Measurements from ENCODE around the gene ATF7IP2. TPM values are rescaled to one million over a fixed set of nuclear protein-coding genes. Genes with fewer than 3 reads are reported as not detected.
"Not testable (repeated sequence)": the region's sequence is repeated elsewhere in the genome, so short reads cannot be mapped to it uniquely, and the experiment has no call there.

ATF7IP2 gene
- total and polyA plus RNA-seq, 8 donors: 8.5 to 14.3 (median 12.8) TPM

DNA sequence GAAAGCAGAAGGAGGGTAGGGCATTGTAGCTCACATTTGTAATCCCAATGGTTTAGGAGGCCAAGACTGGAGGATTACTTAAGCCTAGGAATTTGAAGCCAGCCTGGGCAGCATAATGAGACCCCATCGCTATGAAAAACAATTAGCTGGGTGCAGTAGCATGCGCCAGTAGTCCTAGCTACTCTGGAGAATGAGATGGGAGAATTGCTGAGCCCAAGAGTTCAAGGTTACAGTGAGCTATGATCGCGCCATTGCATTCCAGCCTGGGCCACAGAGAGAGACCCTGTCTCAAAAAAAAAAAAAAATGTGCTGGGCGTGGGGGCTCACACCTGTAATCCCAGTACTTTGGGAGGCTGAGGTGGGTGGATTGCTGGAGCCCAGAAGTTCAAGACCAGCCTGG lies 5.0 kb downstream of the ATF7IP2 start:
- ATAC-seq (no peak), DNase-seq (no peak)
- H3K4me3 ChIP-seq: no peak overlapping the region
- no peak overlapping the region for H3K27ac ChIP-seq
- no peak for TF ChIP-seq CTCF (IDR thresholded peaks at IDR 0.05)
- H3K9me3 ChIP-seq: no peaks in the 10 kb centered on the region
- intact Hi-C loops (cut with DNase I): no loop called here
- no peaks in the 10 kb centered on the region for H3K27me3 ChIP-seq
- peaks cover 4 to 9% of the 10 kb centered on the region in 2 donors for H3K4me1 ChIP-seq
- no peaks in the 10 kb centered on the region for H3K36me3 ChIP-seq

- no peak for ATAC-seq
- Histone ChIP-seq H3K36me3 (no peaks in the 10 kb centered on the region), H3K27ac (no peak overlapping the region), H3K4me3 (no peak overlapping the region), H3K4me1 (peaks cover 4 to 9% of the 10 kb centered on the region in 2 donors), H3K27me3 (no peaks in the 10 kb centered on the region), H3K9me3 (peaks cover 0 to under 1% of the 10 kb centered on the region in 2 donors)
- no peak for TF ChIP-seq CTCF (IDR thresholded peaks at IDR 0.05)
- intact Hi-C loops (cut with DNase I): no loop called here
- no peak for DNase-seq
Measured at GRCh38 chr16:10391339-10391738, 5.5 kb downstream of the ATF7IP2 start.

GRCh38 chr16:10402975-10403374 lies 17.1 kb downstream of the ATF7IP2 start:
- Histone ChIP-seq H3K36me3 (peaks cover 0 to 13% of the 10 kb centered on the region in 2 donors), H3K27me3 (no peaks in the 10 kb centered on the region), H3K4me1 (no peaks in the 10 kb centered on the region), H3K27ac (no peak overlapping the region), H3K9me3 (peaks cover 0 to 50% of the 10 kb centered on the region in 2 donors), H3K4me3 (no peak overlapping the region)
- no peak for DNase-seq
- intact Hi-C loops (cut with DNase I): no loop called here
- TF ChIP-seq CTCF (IDR thresholded peaks at IDR 0.05): no peak
- no peak for ATAC-seq

- no peak for DNase-seq
- intact Hi-C loops (cut with DNase I): no loop called here
- no peak overlapping the region for H3K27ac ChIP-seq
- H3K27me3 ChIP-seq: no peaks in the 10 kb centered on the region
- ATAC-seq: no peak
- TF ChIP-seq CTCF (IDR thresholded peaks at IDR 0.05): no peak
- peaks cover 0 to 74% of the 10 kb centered on the region in 2 donors for H3K9me3 ChIP-seq
- no peaks in the 10 kb centered on the region for H3K4me1 ChIP-seq
- H3K4me3 ChIP-seq: no peak overlapping the region
- H3K36me3 ChIP-seq: peaks cover 0 to 15% of the 10 kb centered on the region in 2 donors
Measured at GRCh38 chr16:10405386-10405939, 19.6 kb downstream of the ATF7IP2 start.

DNA sequence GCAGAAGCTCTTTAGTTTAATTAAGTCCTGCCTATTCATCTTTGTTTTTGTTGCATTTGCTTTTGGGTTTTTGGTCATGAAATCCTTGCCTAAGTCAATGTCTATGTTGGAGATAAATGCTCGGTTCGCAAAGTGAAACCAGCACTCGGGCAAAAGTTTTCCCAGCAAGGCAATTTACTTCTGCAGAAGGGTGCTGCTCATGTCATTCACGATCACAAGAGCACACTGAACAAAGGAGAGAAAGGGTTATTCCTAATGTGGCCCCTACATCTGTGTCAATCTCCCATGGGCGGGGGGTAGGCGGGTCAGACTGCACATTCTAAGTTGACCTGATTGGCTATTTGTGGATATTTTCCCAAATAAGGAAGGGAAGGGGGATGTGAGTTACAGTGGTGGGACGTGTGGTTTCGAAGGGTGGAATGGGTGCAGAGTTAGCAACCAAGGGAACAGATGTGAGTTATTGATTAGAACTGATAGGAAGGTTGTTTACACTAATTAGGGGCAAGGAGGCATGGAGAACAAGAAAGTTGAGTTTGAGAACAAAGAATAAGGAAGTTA lies 23.0 kb downstream of the ATF7IP2 start:
- peaks cover 3 to 89% of the 10 kb centered on the region in 2 donors for H3K9me3 ChIP-seq
- intact Hi-C loops (cut with DNase I): no loop called here

GRCh38 chr16:10409713-10410112 lies 23.9 kb downstream of the ATF7IP2 start:
- H3K27me3 ChIP-seq; H3K4me3 ChIP-seq; H3K4me1 ChIP-seq; DNase-seq; intact Hi-C loops (cut with DNase I); ATAC-seq; H3K27ac ChIP-seq: not testable (repeated sequence)
- Histone ChIP-seq H3K36me3 (peaks cover 0 to 12% of the 10 kb centered on the region in 2 donors), H3K9me3 (peaks cover 3 to 87% of the 10 kb centered on the region in 2 donors)

More for the DNA sequence above, 23.0 kb downstream of the ATF7IP2 start:
- no peak for DNase-seq
- no peaks in the 10 kb centered on the region for H3K27me3 ChIP-seq
- TF ChIP-seq CTCF (IDR thresholded peaks at IDR 0.05): no peak
- ATAC-seq: no peak
- H3K4me1 ChIP-seq: no peaks in the 10 kb centered on the region
- H3K27ac ChIP-seq: no peak overlapping the region
- no peak overlapping the region for H3K4me3 ChIP-seq
- H3K36me3 ChIP-seq: peaks cover 0 to 15% of the 10 kb centered on the region in 2 donors

Data from left lung (tissue), 10 donors.